ENCODE data around the gene TBL1XR1. TPM values are rescaled to one million over a fixed set of nuclear protein-coding genes. Genes with fewer than 3 reads are reported as not detected.

Gene TBL1XR1
- total and polyA plus RNA-seq, 2 of the 4 experiments (the other 2 are of a cell fraction), result 25.2 to 170 TPM

GRCh38 chr3:177158461-177158860 lies 38.8 kb downstream of the TBL1XR1 start:
- POLR2A ChIA-PET (ENCODE audit: unreplicated experiment), result no interaction called here
- no CpG with 5 or more reads among the region's 8 CpGs for WGBS, 2 experiments (ENCODE audit: extremely low coverage in 2 of 2, insufficient read length in 1 of 2)
- Histone ChIP-seq H4K91ac (ENCODE audit: insufficient read depth, low read depth, low read length) (no peak overlapping the region), H3K14ac (replicated peaks; ENCODE audit: low read depth, low read length) (no peak overlapping the region), H2BK120ac (ENCODE audit: low read depth, low read length) (no peak overlapping the region), H2BK15ac (ENCODE audit: low read depth, low read length) (no peak overlapping the region), H2AK9ac (replicated peaks; ENCODE audit: low read depth, low read length, poor library complexity) (no peak overlapping the region), H3K36me3 (ENCODE audit: control insufficient read depth, insufficient read depth, low read length) (no peaks in the 10 kb centered on the region), H3K9ac (ENCODE audit: low read depth, low read length) (no peak overlapping the region), H4K5ac (ENCODE audit: low read depth, low read length) (no peak overlapping the region), H3K23ac (ENCODE audit: low read depth, low read length) (no peak overlapping the region), H4K20me1 (ENCODE audit: insufficient read depth, low read length) (peaks cover 76% of the 10 kb centered on the region), H3K56ac (ENCODE audit: extremely low read depth, insufficient read depth, low read length) (no peak overlapping the region), H4K8ac (ENCODE audit: low read depth in 2 of 2, low read length in 2 of 2) (no peak overlapping the region), H3K9me3 (ENCODE audit: control insufficient read depth, insufficient read depth, low read length) (no peaks in the 10 kb centered on the region), H3K27me3 (ENCODE audit: control insufficient read depth, insufficient read depth, low read length) (no peaks in the 10 kb centered on the region), H2AK5ac (ENCODE audit: low read depth, low read length) (no peak overlapping the region), H3K9me1 (ENCODE audit: insufficient read depth, low read length) (peaks cover 4% of the 10 kb centered on the region; the same call in 1 of the 2 replicates), H3K79me1 (ENCODE audit: low read depth in 1 of 2, low read length in 2 of 2) (peaks cover 14 to 67% of the 10 kb centered on the region in 2 experiments; a peak in 3 of 4 replicates), H2BK5ac (ENCODE audit: low read depth, low read length, poor library complexity, severe bottlenecking) (no peak overlapping the region), H3K4me3 (ENCODE audit: insufficient read depth, low read depth, low read length) (no peak overlapping the region), H3K18ac (ENCODE audit: low read depth, low read length) (no peak overlapping the region), H2AFZ (replicated peaks; ENCODE audit: low read length, poor library complexity) (no peak overlapping the region), H3K4me1 (ENCODE audit: control insufficient read depth, insufficient read depth, low read length) (peaks cover 2% of the 10 kb centered on the region), H3K4ac (ENCODE audit: low read depth, low read length) (no peak overlapping the region), H3K27ac (ENCODE audit: insufficient read depth, low read length) (no peak overlapping the region), H2BK20ac (ENCODE audit: low read depth, low read length) (no peak overlapping the region), H3K4me2 (ENCODE audit: low read depth, low read length) (no peak overlapping the region)
- no TSS peak for BruUV-seq (replicated peaks)
- ATAC-seq (ENCODE audit: low read depth) (no peak), DNase-seq (no peak)
- intact Hi-C loops (cut with micrococcal nuclease) (no loop called here), in situ Hi-C loops (cut with MboI; ENCODE audit: low sequenced_read_pairs) (no loop called here), dilution Hi-C loops (cut with HindIII; ENCODE audit: low sequenced_read_pairs, unreplicated experiment) (no loop called here)
- CTCF ChIA-PET, result interaction anchor here (1.0 kb wide), 1 partner anchor 31 kb away, joined by 3 read pairs; no protein-coding TSS in a partner anchor
- TF ChIP-seq CHD1 (IDR thresholded peaks at IDR 0.05; ENCODE audit: low read depth, low read length) (no peak), CEBPB (IDR thresholded peaks at IDR 0.05; ENCODE audit: low read depth, low read length) (no peak), RAD21 (IDR thresholded peaks at IDR 0.05; ENCODE audit: low read length) (no peak), NFE2L2 (IDR thresholded peaks at IDR 0.05; ENCODE audit: low read depth, low read length) (no peak), MAZ (IDR thresholded peaks at IDR 0.05; ENCODE audit: borderline replicate concordance, low read depth, low read length) (no peak), MXI1 (IDR thresholded peaks at IDR 0.05; ENCODE audit: borderline replicate concordance, low read depth, low read length) (no peak), RFX5 (IDR thresholded peaks at IDR 0.05; ENCODE audit: low read depth, low read length) (no peak)

Data from IMR-90 (cell line).